Measurements from ENCODE around the gene WASF3.

DNA sequence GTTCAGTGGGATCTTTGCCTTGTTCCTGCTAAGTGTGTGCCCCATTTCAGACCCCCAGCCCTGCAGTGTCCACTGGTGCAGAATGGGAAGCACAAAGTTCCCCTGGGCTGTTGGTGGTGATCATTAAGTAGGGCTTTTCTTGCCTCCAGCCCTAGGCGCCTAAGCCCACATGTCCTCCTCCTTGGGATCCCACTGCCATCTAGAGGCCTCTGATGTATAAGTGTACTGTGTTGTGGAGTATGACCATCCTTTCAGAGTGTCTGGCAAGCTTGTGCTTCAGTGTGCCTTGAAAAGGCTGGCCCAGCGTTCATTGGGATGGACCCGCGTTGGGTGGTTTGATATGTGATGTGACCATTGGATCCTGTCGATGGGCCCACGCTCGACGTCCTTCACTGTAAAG lies 71.2 kb downstream of the WASF3 start:
- TF ChIP-seq, protein P1, sequence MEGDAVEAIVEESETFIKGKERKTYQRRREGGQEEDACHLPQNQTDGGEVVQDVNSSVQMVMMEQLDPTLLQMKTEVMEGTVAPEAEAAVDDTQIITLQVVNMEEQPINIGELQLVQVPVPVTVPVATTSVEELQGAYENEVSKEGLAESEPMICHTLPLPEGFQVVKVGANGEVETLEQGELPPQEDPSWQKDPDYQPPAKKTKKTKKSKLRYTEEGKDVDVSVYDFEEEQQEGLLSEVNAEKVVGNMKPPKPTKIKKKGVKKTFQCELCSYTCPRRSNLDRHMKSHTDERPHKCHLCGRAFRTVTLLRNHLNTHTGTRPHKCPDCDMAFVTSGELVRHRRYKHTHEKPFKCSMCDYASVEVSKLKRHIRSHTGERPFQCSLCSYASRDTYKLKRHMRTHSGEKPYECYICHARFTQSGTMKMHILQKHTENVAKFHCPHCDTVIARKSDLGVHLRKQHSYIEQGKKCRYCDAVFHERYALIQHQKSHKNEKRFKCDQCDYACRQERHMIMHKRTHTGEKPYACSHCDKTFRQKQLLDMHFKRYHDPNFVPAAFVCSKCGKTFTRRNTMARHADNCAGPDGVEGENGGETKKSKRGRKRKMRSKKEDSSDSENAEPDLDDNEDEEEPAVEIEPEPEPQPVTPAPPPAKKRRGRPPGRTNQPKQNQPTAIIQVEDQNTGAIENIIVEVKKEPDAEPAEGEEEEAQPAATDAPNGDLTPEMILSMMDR (IDR thresholded peaks at IDR 0.05), result no peak
- TF ChIP-seq POLR2A (IDR thresholded peaks at IDR 0.05), result no peak

All from esophagus squamous epithelium (tissue), 4 donors.